HG03469 (cell line): Measurements from ENCODE around the gene PIGH.
"Not testable (repeated sequence)": the region's sequence is repeated elsewhere in the genome, so short reads cannot be mapped to it uniquely, and the experiment has no call there.

Experiments used
- ATAC-seq: cut with Tn5 transposase; IDR thresholded peaks from one replicate; pipeline ENCODE4 v1.9.1; 2021; ENCODE audit warnings: mild to moderate bottlenecking, moderate library complexity, moderate number of reproducible peaks; ENCODE audit not compliant: unreplicated experiment

The PIGH gene

GRCh38 chr14:67610491-67610890 is 10.4 kb upstream of the PIGH start:
- no peak for ATAC-seq

GRCh38 chr14:67609642-67610310 is 9.7 kb upstream of the PIGH start:
- ATAC-seq, result no peak

GRCh38 chr14:67607646-67608045 is 7.6 kb upstream of the PIGH start:
- no peak for ATAC-seq

- peak; percentile 67 for ATAC-seq
These were observed 3.0 kb upstream of the PIGH start for GRCh38 chr14:67602995-67603545.

GRCh38 chr14:67602076-67602475 is 2.0 kb upstream of the PIGH start:
- ATAC-seq, result no peak

- ATAC-seq, result not testable (repeated sequence)
These were observed 500 bp upstream of the PIGH start for GRCh38 chr14:67600562-67600974.

GRCh38 chr14:67595392-67595791 is 4.7 kb downstream of the PIGH start:
- no peak for ATAC-seq

GRCh38 chr14:67593650-67594049 is 6.4 kb downstream of the PIGH start:
- ATAC-seq, result not testable (repeated sequence)

- ATAC-seq, result no peak
These were observed 10.8 kb downstream of the PIGH start for GRCh38 chr14:67589204-67589770.

- ATAC-seq, result no peak
These were observed 13.7 kb downstream of the PIGH start for GRCh38 chr14:67586369-67586768.

GRCh38 chr14:67584978-67585377 is 15.1 kb downstream of the PIGH start:
- ATAC-seq, result no peak

- ATAC-seq, result no peak
These were observed 16.1 kb downstream of the PIGH start for GRCh38 chr14:67583711-67584644.

- ATAC-seq, result no peak
These were observed 18.0 kb downstream of the PIGH start for GRCh38 chr14:67582061-67582460.

- no peak for ATAC-seq
These were observed 18.4 kb downstream of the PIGH start for GRCh38 chr14:67581643-67582042.

- ATAC-seq, result no peak
These were observed 19.5 kb downstream of the PIGH start for GRCh38 chr14:67580336-67581171.

GRCh38 chr14:67579636-67580035 is 20.4 kb downstream of the PIGH start:
- ATAC-seq, result no peak

GRCh38 chr14:67579040-67579439 is 21.0 kb downstream of the PIGH start:
- no peak for ATAC-seq

GRCh38 chr14:67577909-67578749 is 21.9 kb downstream of the PIGH start:
- no peak for ATAC-seq

GRCh38 chr14:67577181-67577808 is 22.8 kb downstream of the PIGH start:
- ATAC-seq, result no peak
